Measurements from ENCODE around the gene KMT2C.

DNA sequence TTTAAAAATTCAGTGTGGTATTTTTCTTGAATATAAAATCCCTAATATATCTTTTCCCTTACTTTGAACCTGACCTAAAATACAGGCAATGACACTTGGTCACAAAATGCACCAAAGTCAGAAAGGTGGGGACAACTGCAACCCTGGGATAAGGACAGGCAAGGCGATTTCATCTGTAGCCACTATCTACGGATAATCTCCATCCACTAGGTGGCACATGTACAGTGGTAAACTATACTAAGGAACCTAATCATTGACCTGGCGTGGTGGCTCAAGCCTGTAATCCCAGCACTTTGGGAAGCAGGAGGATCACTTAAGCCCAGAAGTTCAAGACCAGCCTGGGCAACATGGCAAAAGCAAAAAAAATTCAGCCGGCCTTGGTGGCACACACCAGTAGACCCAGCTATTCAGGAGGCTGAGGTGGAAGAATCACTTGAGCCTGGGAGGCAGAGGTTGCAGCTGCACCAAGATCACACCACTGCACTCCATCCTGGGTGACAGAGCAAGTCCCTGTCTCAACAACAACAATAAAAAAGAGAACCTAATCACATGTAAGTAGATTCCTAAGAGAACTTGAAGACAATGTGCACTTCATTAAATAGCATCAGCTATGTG is 98.9 kb downstream of the KMT2C start:
- TF ChIP-seq, protein P1, sequence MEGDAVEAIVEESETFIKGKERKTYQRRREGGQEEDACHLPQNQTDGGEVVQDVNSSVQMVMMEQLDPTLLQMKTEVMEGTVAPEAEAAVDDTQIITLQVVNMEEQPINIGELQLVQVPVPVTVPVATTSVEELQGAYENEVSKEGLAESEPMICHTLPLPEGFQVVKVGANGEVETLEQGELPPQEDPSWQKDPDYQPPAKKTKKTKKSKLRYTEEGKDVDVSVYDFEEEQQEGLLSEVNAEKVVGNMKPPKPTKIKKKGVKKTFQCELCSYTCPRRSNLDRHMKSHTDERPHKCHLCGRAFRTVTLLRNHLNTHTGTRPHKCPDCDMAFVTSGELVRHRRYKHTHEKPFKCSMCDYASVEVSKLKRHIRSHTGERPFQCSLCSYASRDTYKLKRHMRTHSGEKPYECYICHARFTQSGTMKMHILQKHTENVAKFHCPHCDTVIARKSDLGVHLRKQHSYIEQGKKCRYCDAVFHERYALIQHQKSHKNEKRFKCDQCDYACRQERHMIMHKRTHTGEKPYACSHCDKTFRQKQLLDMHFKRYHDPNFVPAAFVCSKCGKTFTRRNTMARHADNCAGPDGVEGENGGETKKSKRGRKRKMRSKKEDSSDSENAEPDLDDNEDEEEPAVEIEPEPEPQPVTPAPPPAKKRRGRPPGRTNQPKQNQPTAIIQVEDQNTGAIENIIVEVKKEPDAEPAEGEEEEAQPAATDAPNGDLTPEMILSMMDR (IDR thresholded peaks at IDR 0.05): no peak
- no peak for TF ChIP-seq POLR2A (IDR thresholded peaks at IDR 0.05)
